GM12872 (cell line): ENCODE measurements around the gene CDC42SE2.

Source experiments
- TF ChIP-seq, protein P1 (sequence below): IDR thresholded peaks from 3 replicates; pipeline ENCODE4 v1.5.1; 2011; ENCODE audit warnings: low read depth, mild to moderate bottlenecking, low read length, moderate library complexity; ENCODE audit not compliant: insufficient read depth

CDC42SE2 gene

DNA sequence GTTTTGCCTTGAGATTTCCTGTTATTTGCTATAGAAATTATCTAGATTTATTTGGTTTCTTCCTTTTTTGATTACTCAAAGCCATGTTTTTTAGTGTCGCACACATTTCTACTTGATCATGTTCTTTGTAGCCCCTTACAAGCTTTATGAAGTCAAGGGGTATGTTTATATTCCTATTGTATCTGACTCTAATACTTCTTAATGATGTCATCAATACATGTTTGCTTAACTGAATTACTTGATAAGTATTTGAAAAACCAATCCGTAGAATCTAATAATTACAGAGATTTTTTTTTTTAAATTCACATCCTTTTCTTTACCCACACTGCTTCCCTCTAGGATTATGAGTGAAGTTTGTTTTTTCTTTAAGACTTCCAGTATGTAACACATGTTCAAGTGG lies 53.0 kb downstream of the CDC42SE2 start:
- TF ChIP-seq, protein P1, sequence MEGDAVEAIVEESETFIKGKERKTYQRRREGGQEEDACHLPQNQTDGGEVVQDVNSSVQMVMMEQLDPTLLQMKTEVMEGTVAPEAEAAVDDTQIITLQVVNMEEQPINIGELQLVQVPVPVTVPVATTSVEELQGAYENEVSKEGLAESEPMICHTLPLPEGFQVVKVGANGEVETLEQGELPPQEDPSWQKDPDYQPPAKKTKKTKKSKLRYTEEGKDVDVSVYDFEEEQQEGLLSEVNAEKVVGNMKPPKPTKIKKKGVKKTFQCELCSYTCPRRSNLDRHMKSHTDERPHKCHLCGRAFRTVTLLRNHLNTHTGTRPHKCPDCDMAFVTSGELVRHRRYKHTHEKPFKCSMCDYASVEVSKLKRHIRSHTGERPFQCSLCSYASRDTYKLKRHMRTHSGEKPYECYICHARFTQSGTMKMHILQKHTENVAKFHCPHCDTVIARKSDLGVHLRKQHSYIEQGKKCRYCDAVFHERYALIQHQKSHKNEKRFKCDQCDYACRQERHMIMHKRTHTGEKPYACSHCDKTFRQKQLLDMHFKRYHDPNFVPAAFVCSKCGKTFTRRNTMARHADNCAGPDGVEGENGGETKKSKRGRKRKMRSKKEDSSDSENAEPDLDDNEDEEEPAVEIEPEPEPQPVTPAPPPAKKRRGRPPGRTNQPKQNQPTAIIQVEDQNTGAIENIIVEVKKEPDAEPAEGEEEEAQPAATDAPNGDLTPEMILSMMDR, result no peak

- TF ChIP-seq, protein P1, result no peak
Measured at GRCh38 chr5:131318455-131318854, 54.6 kb downstream of the CDC42SE2 start.

- TF ChIP-seq, protein P1, result no peak
Measured at GRCh38 chr5:131321066-131321465, 57.2 kb downstream of the CDC42SE2 start.

DNA sequence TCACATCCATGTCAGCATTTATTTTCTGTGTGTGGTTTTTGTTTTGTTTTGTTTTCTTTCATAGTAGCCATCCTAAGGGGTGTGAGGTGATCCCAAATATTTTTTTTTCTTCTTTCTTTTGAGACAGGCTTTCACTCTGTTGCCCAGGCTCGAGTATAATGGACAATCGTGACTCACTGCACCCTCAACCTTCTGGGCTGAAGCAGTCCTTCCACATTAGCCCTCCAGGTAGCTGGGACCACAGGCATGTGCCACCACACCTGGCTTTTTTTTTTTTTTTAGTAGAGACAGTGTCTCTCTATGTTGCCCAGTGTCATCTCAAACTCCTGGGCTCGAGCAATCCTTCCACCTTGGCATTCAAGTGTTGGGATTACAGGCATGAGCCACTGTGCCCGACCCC lies 59.1 kb downstream of the CDC42SE2 start:
- TF ChIP-seq, protein P1, result no peak

DNA sequence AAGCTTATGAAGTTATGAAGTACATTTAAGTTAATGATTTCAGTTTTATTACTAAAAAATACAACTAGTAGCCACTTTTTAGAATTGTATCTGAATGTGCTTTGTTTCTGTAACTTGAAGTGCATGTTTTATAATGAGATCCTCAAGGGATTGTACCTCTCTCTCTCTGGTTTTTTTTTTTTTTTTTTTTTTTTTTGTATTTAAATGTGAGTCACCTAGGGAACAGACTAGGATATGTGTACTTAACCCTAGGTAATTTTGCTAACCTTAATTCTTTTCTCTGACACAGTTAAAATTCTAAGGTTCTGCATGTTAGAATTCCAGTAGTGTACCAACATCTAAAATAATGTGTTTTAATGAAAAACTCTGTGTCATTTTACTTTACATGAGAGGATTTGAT lies 59.5 kb downstream of the CDC42SE2 start:
- TF ChIP-seq, protein P1, result no peak

GRCh38 chr5:131324303-131324702 lies 60.5 kb downstream of the CDC42SE2 start:
- TF ChIP-seq, protein P1, result no peak

GRCh38 chr5:131328536-131329285 lies 64.9 kb downstream of the CDC42SE2 start:
- TF ChIP-seq, protein P1, result no peak

GRCh38 chr5:131329286-131329560 lies 65.4 kb downstream of the CDC42SE2 start:
- TF ChIP-seq, protein P1, result no peak
